SHP77 (cell line): ENCODE measurements around the gene GDF9.
"Not testable (repeated sequence)": the region's sequence is repeated elsewhere in the genome, so short reads cannot be mapped to it uniquely, and the experiment has no call there.

Experiments used
- DNase-seq, 2 experiments: peaks; one replicate each; lab custom pipeline; 2025; lab: John Stamatoyannopoulos, UW

Gene GDF9

DNA sequence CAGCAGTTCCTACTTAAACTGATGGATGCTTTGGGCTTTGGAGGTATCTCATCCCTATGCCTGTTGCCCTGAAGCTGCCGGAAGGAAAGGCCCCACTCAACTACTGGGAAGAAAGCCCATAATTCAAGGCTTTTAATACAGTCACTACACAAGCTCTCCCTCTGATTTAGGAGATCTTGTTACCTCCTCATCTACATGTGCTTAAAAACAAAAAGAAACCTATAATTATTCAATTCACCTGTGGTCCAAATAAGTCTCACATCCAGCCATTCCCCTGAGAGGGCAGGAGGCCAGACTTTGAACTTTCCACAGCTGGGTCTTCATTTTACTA is 6.5 kb upstream of the GDF9 start:
- DNase-seq: no peak

DNA sequence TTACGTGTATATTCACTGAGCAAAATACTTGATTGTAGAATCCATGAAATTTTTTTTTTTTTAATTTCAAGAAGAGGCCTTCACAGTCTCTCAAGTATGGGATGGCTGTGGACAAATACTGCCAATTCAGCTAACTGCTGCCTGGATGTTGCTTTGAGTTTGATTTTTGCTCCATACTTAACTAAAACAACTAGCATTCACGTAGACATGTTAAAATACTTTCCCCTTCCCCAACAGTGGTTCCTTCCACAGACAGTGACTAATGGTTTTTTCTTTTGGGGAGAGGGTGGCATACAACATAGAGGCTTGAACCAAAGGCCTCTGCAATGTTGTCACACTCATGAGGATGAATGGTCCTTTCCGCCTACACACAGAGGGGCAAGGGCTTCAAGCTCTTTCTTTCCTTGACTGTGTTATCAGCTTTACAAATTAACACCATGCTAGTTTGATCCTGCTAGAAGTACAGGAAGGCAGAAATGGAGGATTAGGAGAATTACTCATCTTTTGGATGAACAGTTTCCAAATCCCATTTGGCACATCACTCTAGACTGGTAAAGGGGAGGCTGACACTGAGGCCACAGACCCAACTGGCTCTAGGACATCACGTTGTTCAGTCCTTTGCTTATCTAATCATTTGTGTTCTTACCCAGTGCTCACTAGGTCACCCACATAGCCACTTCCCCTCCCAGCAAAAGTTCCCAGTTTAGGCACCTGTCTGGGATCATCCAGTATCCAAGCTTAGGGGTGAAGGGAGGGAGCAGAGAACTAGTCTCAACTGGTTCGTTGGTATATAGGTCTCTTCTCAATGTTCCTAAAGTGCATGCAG is 5.4 kb upstream of the GDF9 start:
- DNase-seq: no peak

DNA sequence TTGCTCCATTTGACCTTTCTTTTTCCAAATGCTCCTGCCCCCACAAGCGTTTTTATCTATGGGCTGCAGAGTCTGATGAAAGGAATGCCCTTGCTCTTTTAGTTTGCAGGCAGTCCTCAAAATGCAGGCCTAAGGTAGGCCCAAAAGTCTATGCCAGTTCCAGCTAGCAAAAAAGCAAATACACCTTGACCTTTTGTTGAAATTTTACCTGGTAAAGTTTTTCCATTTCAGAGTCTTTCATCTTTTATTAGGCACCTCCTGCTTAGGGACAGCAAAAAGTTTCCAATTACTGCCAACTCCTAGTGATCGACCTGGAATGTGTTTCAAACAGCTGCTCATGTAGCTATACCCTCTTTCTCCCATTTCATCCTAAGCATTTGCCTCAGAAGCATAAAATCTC is 4.5 kb upstream of the GDF9 start:
- no peak for DNase-seq

DNA sequence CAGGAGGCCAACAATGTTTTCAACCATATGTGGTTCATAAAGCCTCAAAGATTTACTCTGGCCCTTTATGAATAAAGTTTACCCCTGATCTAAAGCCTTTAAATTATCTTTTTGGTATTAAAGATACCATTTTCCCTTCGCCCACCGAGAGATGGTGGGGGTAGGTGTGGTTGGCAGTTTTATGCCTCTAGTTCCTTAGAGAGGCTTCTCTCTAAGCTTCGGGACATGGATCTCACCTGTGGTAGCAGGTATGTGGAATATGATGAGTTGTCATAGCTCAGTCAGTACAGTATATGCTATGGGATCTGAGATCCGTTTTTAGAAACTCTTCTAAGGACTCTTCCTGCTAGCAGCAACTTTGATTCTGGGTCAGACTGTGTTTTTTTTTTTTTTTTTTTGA is 2.5 kb upstream of the GDF9 start:
- DNase-seq: no peak

DNA sequence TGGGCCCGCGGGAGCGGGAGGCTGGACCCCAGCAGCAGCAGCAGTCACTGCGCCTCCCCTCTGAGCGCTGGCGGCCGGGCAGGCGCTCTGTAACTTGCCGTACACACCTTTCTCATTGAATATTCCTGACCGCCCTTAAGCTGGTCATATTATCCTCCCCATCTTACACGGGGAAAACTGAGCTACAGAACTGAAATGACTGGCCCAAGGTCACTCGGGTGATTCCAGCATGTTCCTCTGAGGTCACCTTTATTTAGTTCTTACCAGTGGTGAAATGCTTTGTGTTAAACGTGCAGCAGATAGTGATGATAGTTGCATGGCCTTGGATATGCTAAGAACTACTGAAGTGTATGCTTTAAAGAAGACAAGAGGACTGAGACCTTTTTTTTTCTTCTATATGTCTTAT is 780 bp upstream of the GDF9 start:
- no peak for DNase-seq

DNA sequence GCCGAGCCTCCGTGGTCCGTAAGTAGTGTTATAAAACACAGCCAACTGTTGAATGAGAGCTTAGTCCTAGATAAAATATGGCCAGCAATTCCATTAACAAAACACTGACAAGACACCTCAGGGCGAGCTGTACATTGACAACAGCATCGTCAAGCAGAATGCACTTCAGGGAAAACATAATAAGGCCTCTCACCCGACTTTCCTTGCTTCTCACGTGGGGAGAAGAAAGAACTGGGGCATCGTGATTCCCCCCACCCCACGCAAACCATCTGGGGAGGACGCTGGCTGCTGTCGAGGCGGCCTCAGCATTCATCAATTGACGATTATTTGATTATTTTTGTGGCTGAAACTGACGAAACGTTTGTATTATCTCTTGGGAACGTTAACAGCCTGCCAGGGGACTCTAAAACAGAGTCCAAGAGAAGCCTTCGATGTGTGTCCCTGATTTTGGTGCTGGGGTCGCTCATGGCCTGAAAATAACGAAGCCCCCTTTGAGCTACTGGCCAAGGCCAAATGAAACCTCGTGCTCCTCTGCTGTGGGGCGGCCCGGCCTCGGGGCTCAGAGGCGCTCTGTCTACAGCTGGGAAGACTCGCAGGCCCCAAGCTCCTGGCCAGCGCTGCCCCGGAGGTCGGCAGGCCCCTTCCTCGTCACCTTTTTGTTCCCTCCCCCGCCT is 464 bp downstream of the GDF9 start:
- DNase-seq: no peak

DNA sequence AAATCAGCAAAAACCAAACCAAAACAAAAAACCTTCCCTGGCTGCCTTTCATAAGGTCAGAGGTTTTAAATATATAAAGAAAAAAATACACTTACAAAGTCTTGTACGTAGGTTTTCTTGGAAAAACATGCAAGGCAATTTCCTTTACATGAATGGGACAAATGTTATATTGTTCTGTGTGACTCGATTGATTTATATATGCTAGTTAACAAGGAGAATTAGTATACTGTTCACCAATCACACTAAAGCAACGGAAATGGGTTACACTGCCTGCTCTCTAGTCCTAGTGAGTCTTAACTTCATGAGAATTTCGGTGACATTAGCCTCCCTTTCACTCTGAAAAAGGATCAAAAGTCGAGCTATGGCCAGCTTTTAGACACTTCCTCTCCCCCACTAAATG is 5.5 kb downstream of the GDF9 start:
- no peak for DNase-seq

DNA sequence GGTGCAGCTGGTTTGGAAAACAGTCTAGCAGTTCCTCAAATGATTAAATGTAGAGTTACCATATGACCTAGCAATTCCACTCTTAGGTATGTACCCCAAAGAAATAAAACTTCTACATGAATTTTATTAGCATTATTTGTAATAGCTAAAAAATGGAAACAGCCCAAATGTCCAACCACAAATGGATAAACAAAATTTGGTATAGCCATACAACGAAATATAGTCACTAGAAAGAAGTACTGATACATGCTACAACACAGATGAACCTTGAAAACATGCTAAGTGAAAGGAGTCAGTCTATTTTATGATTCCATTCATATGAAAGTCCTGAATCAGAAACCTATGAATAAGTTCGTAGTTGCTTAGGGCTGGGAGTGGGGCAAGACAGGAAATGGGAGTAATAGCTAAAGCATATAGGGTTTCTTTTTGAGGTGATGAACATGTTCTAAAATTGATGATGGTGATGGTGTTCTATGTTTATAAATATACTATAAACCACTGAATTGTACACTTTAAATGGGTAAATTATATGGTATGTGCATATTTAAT is 6.3 kb downstream of the GDF9 start:
- DNase-seq: no peak

DNA sequence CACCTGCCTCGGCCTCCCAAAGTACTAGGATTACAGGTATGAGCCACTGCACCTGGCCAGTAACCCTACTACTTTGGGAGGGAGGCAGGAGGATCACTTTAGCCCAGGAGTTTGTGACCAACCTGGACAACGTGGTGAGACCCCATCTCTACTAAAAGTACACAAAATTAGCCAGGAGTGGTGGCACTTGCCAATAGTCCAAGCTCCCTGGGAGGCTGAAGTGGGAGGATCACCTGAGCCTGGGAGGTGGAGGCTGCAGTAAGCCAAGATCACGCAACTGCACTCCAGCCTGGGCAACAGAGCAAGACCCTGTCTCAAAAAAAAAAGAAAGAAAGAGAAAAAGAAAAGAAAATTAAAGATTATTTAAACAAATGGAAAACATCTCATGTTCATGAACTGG is 10.3 kb downstream of the GDF9 start:
- no peak for DNase-seq

DNA sequence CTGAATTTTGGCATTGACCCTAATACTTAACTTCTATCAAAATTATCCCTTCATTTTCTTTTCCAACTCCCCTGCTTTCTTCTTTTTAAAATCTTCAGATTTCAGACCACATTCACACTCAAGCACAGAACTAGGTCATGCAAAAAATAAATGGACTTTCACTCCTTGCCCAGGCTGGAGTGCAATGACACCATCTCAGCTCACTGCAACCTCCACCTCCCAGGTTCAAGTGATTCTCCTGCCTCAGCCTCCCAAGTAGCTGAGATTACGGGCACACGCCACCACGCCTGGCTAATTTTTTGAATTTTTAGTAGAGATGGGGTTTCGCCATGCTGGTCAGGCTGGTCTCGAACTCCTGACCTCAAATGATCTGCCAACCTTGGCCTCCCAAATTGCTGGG is 11.3 kb downstream of the GDF9 start:
- DNase-seq: not testable (repeated sequence)

DNA sequence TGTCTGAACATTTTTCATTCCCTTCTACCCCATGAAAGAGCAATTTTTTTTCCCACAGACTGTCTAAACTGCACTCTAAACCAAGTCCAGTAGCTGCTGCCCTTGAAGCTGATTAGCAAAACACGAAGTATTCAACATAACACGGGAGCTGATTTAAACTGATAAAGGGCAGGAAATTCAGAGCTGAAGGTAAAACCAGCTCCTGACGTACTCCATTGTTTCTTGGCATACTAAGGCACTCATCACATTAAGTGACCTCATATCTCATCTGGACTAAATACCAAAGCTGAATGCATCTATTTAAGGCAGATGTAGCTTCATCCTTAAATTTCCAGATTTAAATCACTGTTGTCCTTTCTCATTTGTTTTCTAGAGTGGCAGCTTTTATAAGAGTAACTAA is 12.0 kb downstream of the GDF9 start:
- DNase-seq: no peak

DNA sequence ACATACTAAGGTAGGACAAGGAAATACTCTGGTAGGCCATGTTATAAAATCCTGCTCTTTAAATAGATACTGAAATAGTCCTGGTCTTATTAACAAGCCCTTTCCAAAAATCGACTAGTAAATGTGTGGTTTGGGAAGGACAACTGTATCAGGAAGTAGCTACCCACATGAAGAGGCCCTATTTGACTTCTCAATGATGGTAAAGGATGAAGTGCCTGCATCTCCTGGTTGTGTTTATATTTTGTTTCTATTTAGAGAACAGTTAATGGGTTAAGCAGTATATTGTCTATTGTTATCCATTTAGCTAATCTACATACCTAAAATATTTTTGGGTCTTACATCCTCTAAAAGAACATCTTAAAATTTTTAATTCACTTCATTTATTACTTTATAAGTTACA is 12.5 kb downstream of the GDF9 start:
- DNase-seq: no peak

DNA sequence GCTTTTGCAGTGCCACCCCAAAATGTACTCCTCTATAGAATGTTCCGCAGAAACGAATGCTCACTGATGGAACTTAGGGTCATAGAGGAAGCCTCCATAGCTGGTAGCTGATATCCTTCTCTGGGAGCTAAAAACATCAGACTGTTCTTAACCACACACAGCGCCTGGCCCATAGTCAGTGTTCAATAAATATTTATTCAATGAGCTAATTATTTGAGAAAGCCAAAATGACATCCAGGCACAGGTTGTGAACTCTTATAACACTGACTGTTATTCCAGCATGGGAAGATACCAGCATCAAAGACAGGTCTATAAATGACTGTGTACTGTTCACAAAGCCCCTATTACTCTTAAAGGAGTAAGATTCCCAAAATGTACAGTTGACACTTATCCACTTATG is 12.9 kb downstream of the GDF9 start:
- DNase-seq: no peak

DNA sequence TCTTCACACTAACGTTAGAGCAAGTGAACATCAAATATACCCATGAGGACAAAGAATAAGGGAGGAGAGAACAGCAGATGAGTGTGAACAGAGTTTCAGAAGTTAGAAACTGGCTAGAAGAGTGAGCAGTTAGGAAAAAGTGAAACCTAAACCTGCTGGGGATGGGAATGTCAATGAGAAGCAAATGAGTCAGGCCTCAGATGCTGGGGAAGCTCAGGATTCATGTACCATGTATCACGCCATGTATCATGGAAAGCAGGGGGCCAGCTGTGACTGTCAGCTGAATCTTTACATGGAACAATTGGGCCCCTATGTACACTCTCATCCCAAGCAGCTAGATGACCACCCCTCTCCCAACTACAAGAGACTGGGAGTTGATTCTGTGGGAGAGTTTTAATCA is 16.2 kb downstream of the GDF9 start:
- DNase-seq: no peak

DNA sequence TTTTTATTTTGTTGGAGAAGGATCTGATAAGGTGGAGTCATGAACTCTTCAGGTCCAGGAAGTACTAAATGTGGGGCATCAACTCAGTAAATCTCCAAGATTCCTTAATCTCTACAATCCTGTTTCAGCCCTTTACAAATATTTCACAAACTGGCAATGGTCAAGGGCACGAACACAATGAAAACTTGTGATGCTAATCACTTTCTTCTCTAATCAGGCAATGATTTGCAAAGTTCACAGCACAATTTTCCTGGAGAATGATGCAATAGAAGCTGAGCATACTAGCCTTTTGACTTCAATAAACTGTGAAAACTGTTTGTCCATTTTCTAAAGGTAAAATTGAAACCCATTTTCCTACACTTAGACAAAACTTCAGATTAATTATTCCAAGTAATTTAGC is 16.9 kb downstream of the GDF9 start:
- no peak for DNase-seq

DNA sequence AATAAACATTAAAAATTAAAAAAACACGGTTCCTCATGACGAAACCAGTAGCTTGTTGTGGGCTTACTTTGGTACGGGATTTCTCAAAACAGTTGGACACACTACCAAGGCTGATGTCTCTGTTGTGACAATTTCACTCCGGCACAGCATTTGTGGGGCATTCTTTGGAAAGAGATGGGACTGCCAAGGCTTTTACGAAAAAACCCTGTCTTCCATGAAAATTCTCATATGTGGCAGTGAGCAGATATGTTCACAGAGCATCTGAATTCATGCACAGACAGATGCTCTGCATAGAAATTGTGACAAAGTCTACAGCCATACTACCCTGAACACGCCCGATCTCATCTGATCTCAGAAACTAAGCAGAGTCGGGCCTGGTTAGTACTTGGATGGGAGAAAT is 18.0 kb downstream of the GDF9 start:
- no peak for DNase-seq

DNA sequence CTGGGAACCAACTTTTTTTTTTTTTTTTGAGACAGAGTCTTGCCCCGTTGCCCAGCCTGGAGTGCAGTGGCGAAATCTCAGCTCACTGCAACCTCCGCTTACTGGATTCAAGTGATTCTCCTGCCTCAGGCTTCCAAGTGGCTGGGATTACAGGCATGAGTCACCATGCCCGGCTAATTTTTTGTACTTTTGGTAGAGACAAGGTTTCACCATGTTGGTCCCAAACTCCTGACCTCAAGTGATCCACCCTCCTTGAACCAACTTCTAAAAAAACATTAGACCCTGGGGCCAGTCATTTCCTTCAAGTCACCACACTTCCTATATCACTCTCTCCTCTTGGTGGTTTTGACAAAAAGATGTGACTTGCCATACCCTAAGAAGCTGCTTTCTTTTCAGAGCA is 25.0 kb downstream of the GDF9 start:
- no peak for DNase-seq

DNA sequence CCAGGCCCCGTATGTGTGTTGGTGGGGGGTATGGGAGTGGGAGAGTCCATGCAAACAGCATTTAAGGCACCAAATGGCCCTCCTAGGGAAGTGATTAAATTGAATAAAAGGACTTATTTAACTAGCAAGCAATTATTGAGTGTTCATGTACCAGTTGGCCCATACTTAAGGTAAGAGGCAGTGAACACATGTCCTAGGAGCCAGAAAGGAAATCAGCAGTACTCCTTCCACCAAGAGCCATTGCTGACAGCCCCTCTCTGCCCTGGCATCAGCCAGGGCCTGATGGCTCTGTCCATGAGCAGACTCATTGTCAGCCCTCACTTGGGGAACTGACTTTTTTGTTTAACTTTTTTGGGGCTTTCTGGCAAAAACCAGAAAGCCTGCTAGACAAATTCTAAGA is 25.4 kb downstream of the GDF9 start:
- no peak for DNase-seq

DNA sequence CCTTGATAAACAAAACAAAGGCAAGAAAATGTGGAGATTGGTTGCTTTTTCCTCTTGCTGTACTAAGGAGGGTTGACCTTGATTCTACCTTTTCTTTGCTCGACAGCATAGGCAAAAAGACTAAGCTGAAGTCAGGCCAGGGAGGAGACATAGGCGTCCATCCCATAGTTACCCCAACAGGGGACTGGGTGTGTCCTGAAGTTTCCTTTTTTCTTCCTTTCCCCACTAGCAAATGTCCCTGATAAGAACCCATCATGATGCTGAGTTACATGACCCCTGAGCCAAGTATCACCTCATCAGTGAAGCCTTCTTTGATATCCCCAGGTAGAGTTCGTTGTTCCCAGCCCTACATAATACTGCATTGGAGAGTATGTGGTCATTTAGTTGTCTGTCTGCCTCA is 26.0 kb downstream of the GDF9 start:
- DNase-seq: no peak

DNA sequence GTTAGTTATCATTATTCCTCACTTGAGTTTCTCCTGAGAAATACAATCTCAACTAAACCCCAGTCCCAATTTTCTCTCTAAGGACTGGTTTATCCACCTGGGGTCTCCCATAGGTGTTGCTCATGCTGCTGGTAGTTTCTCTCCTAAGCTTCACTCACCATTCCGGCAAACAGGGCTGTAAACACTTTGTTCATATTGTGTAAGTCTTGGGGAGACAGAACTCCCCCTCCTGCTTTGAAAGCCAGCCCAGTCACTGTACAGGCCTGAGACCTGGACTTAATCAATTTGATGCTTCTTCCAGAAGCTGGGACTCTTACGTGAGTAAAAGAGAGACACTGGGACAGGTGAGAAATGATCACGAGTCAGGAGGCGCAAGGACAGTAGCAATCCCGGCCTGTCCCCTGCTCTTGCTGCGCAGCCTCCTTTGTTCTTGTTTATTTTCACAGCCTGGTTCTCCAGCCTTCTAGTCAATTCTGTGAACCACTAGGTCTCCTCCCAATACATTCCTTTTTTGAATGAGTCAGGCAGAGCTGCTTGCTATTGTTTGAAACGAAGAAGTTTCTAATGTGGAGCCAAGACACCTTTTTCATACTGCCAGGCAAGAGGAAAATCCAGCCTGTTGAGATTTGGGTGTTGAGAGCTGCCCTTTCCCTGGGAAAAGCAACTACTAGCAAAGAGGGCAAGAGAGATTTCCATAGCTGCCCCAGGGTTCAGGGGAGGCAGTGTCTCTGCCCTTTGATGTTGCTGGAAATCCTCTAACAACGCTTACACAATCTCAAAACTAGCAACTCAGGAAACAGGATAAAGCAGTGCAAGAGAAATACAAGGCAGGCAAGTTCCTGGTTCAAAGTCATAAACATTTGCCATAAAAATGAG is 26.6 kb downstream of the GDF9 start:
- DNase-seq: no peak

DNA sequence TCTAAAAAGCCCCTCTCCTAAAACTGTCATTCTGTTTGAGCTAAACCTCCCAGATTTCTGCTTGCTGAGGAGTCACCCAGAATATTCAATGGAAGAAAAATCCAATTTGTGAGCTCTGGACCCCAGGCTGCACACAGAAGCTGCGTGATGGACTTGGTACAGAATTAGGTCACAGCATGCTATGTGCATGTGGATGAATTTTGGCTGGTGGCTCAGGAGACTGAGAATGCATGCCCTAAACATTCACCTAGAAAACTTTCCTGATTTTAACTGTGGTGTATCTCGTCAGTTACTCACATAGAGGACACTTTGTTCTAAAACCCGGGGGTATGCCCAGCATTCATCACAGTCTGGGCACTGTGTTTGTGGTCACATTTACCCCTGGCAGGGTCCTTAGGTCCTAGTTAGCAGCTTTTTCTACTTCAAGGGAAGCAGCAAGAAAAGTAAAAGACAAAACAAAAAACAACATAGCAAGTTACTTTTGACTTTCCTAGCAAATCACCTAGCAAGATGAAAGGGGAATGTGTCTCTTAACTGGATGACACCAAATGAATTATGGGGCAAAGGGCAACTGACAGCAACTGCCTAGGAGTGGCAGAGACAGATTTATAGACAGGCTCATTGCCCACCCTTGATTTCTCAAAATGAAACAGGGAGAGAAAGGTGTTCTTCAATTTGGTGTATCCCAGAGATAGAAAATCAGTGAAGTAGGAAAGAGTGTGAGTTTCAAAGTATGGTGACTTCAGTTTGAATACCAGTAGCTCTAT is 27.6 kb downstream of the GDF9 start:
- no peak for DNase-seq

DNA sequence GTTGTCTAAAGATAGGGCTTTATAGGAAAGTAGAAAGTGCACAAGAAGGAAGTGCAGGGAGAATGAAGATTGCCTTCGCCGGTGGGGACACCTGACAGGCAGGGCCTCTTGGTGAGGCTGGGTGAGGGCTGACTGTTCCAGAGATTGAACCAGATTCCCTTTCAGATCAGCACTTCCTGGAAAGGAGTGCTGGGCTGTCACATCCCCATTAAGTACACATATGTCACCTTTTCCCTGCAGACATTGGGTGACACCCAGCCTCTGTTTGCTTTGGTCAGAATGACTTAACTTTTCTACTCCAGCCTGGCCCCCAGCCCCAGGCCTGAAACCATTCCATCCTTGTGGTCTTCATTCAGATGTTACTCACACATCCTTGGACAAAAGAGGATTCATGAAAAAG is 28.4 kb downstream of the GDF9 start:
- peak in 1 of 2 experiments; percentile 5 for DNase-seq
